GM15510 (cell line): ENCODE results near the gene GEMIN5.
A peak's percentile ranks its signal among the peaks of the same experiment; 100 is the strongest.

Experiments used
- POLR2A ChIP-seq: IDR thresholded peaks from 3 replicates; pipeline ENCODE4 v1.6.1; 2011; ENCODE audit warnings: borderline replicate concordance; ENCODE audit not compliant: insufficient read length; ENCODE audit errors: extremely low read depth

The GEMIN5 gene

GRCh38 chr5:154945695-154946301 is 7.8 kb upstream of the GEMIN5 start:
- no peak for TF ChIP-seq POLR2A

- TF ChIP-seq POLR2A: no peak
Observed at GRCh38 chr5:154944716-154945115, 6.7 kb upstream of the GEMIN5 start.

GRCh38 chr5:154943527-154943926 is 5.5 kb upstream of the GEMIN5 start:
- no peak for TF ChIP-seq POLR2A

GRCh38 chr5:154940772-154941620 is 3.0 kb upstream of the GEMIN5 start, which contains the start of gene MRPL22:
Gene MRPL22, plus strand, starts transcription at chr5:154941073. Its CDS starts 38 bp downstream, at chr5:154941111.
- TF ChIP-seq POLR2A: peak; percentile 91

GRCh38 chr5:154940375-154940771 is 2.4 kb upstream of the GEMIN5 start:
- no peak for TF ChIP-seq POLR2A

GRCh38 chr5:154937186-154937717 is 759 bp downstream of the GEMIN5 start:
- no peak for TF ChIP-seq POLR2A

GRCh38 chr5:154934881-154935280 is 3.1 kb downstream of the GEMIN5 start:
- no peak for TF ChIP-seq POLR2A

- TF ChIP-seq POLR2A: no peak
Observed at GRCh38 chr5:154933537-154933936, 4.5 kb downstream of the GEMIN5 start.

- no peak for TF ChIP-seq POLR2A
Observed at GRCh38 chr5:154923441-154924430, 14.3 kb downstream of the GEMIN5 start.

GRCh38 chr5:154917757-154918156 is 20.3 kb downstream of the GEMIN5 start:
- TF ChIP-seq POLR2A: no peak

GRCh38 chr5:154916874-154917273 is 21.1 kb downstream of the GEMIN5 start:
- no peak for TF ChIP-seq POLR2A

GRCh38 chr5:154901913-154902312 is 36.1 kb downstream of the GEMIN5 start:
- no peak for TF ChIP-seq POLR2A

- no peak for TF ChIP-seq POLR2A
Observed at GRCh38 chr5:154901276-154901675, 36.7 kb downstream of the GEMIN5 start.

- no peak for TF ChIP-seq POLR2A
Observed at GRCh38 chr5:154900066-154900465, 37.9 kb downstream of the GEMIN5 start.

- TF ChIP-seq POLR2A: no peak
Observed at GRCh38 chr5:154899151-154899816, 38.7 kb downstream of the GEMIN5 start.

GRCh38 chr5:154898210-154898609 is 39.8 kb downstream of the GEMIN5 start:
- no peak for TF ChIP-seq POLR2A
